Activated CD8-positive, alpha-beta T cell treated with anti-CD3 and anti-CD28 coated beads for 36 hours (primary cell): ENCODE results near the gene OCRL. TPM values are rescaled to one million over a fixed set of nuclear protein-coding genes. Genes with fewer than 3 reads are reported as not detected.
"Not testable (repeated sequence)": the region's sequence is repeated elsewhere in the genome, so short reads cannot be mapped to it uniquely, and the experiment has no call there.

Experiments used
- ATAC-seq: fragments of 200-7000 bp; cut with Tn5 transposase; one replicate; pipeline ENCODE4 v1.10.0; 2021; ENCODE audit warnings: mild to moderate bottlenecking, moderate library complexity
- CTCF ChIA-PET: fragments of 350-600 bp; sonication (Branson Sonifier 250); formaldehyde crosslinking; loops from one replicate; lab custom pipeline; 2021; ENCODE audit warnings: antibody characterized with exemption; lab: Charles Lee
- POLR2A ChIA-PET: fragments of 350-600 bp; sonication (Branson Sonifier 250); formaldehyde crosslinking; loops from one replicate; lab custom pipeline; 2021; ENCODE audit warnings: antibody characterized with exemption; lab: Charles Lee
- DNase-seq: peaks from one replicate; pipeline ENCODE4 v3.0.0-alpha.2; 2020
- H3K27ac Mint-ChIP-seq: one replicate; pipeline ENCODE4 v1.8.0; 2021; ENCODE audit warnings: mild to moderate bottlenecking, mixed read lengths
- H3K27me3 Mint-ChIP-seq: one replicate; pipeline ENCODE4 v1.8.0; 2021; ENCODE audit warnings: mixed read lengths
- H3K36me3 Mint-ChIP-seq: one replicate; pipeline ENCODE4 v1.8.0; 2021; ENCODE audit warnings: low read depth, mixed read lengths
- H3K4me1 Mint-ChIP-seq: one replicate; pipeline ENCODE4 v1.8.0; 2021; ENCODE audit warnings: low read depth, mixed read lengths
- H3K4me3 Mint-ChIP-seq: one replicate; pipeline ENCODE4 v1.8.0; 2021; ENCODE audit warnings: mild to moderate bottlenecking, moderate library complexity, mixed read lengths
- H3K9me3 Mint-ChIP-seq: one replicate; pipeline ENCODE4 v1.8.0; 2021; ENCODE audit warnings: mixed read lengths
- intact Hi-C: fragments of 100-400 bp; cut with micrococcal nuclease; formaldehyde crosslinking; loops from one replicate; pipeline ENCODE4 v1.10.0; 2022
- total RNA-seq, 2 experiments: library from RNA; stranded (reverse); gene quantifications; one replicate each; pipeline ENCODE4 v1.2.3, GENCODE V29; 2021
- TF ChIP-seq, protein P1 (sequence below): fragments of 200-600 bp; IDR thresholded peaks from one replicate; pipeline ENCODE4 v1.8.0; 2022; ENCODE audit warnings: antibody characterized with exemption, mild to moderate bottlenecking

The OCRL gene
- total RNA-seq, 2 experiments from 2014 or later: 2.0 to 2.2 TPM

DNA sequence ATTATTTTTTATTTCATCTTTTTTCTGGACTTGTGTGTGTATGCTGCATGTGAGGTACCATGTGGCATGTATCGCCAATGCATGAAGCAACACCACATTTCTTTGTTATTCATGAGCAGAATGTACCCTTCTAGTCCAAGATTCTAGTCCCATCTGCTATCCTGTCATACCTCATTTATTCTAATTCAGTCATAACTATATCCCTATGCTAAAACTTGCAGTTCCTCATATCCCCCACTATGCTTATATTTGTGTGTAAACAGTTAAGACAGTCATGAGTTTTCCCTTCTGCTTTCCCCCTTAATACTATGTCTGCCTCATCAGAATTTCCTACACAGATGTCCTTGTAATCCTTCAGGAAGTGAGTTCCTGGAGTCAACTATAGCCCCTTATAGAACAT, 19.7 kb downstream of the OCRL start:
- DNase-seq (no peak), ATAC-seq (no peak)
- Mint-ChIP-seq H3K36me3 (peaks cover 12% of the 10 kb centered on the region), H3K9me3 (no peaks in the 10 kb centered on the region), H3K4me1 (no peaks in the 10 kb centered on the region), H3K4me3 (no peak overlapping the region), H3K27me3 (no peaks in the 10 kb centered on the region), H3K27ac (no peak overlapping the region)
- TF ChIP-seq, protein P1, sequence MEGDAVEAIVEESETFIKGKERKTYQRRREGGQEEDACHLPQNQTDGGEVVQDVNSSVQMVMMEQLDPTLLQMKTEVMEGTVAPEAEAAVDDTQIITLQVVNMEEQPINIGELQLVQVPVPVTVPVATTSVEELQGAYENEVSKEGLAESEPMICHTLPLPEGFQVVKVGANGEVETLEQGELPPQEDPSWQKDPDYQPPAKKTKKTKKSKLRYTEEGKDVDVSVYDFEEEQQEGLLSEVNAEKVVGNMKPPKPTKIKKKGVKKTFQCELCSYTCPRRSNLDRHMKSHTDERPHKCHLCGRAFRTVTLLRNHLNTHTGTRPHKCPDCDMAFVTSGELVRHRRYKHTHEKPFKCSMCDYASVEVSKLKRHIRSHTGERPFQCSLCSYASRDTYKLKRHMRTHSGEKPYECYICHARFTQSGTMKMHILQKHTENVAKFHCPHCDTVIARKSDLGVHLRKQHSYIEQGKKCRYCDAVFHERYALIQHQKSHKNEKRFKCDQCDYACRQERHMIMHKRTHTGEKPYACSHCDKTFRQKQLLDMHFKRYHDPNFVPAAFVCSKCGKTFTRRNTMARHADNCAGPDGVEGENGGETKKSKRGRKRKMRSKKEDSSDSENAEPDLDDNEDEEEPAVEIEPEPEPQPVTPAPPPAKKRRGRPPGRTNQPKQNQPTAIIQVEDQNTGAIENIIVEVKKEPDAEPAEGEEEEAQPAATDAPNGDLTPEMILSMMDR: no peak
- intact Hi-C loops: no loop called here
- CTCF ChIA-PET: no interaction called here
- POLR2A ChIA-PET: no interaction called here

- intact Hi-C loops: no loop called here
- Mint-ChIP-seq H3K9me3 (no peaks in the 10 kb centered on the region), H3K36me3 (peaks cover 17% of the 10 kb centered on the region), H3K4me1 (peaks cover 10% of the 10 kb centered on the region), H3K27me3 (no peaks in the 10 kb centered on the region), H3K4me3 (no peak overlapping the region), H3K27ac (no peak overlapping the region)
- ChIA-PET CTCF (no interaction called here), POLR2A (no interaction called here)
- TF ChIP-seq, protein P1: no peak
- ATAC-seq (no peak), DNase-seq (no peak)
Observed at GRCh38 chrX:129561453-129561852, 21.4 kb downstream of the OCRL start.

DNA sequence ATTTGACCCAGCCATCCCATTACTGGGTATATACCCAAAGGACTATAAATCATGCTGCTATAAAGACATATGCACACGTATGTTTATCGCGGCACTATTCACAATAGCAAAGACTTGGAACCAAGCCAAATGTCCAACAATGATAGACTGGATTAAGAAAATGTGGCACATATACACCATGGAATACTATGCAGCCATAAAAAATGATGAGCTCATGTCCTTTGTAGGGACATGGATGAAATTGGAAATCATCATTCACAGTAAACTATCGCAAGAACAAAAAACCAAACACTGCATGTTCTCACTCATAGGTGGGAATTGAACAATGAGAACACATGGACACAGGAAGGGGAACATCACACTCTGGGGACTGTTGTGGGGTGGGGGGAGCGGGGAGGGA, 24.3 kb downstream of the OCRL start:
- intact Hi-C loops, H3K27ac Mint-ChIP-seq, POLR2A ChIA-PET, H3K27me3 Mint-ChIP-seq, H3K4me3 Mint-ChIP-seq, H3K4me1 Mint-ChIP-seq, CTCF ChIA-PET, H3K9me3 Mint-ChIP-seq, DNase-seq, ATAC-seq: not testable (repeated sequence)
- peaks cover 17% of the 10 kb centered on the region for H3K36me3 Mint-ChIP-seq

DNA sequence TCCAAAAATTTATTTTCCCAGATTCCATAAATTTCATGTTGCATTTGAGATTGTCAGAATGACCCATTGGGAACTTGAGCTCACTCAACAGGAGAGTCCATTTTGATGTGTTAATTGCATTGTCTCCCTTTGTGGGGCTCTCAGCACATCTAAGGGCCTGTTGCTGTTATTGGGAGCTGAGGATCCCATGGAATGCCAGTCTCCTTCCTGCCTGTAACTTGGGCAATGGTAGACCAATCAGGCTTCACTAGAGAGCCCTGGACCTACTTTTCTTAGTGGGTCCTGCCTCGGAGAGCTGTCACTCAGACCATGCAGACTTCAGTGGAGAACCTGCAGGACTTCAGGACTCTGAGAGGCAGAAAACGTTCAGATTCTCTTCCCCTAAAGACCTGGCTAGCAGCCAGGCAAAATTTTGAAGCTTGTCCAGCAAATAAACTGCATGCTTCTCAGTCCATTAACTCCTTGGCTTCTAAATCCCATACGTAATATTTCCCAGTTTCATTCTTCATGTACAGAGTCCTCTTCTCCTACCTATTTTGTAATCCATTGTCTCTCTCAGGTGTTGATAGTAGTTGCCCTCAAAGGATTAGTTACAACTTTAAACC, 25.1 kb downstream of the OCRL start:
- POLR2A ChIA-PET: no interaction called here
- no peak for DNase-seq
- TF ChIP-seq, protein P1: no peak
- Mint-ChIP-seq H3K4me3 (no peak overlapping the region), H3K36me3 (peaks cover 16% of the 10 kb centered on the region), H3K9me3 (no peaks in the 10 kb centered on the region), H3K4me1 (peaks cover 10% of the 10 kb centered on the region), H3K27ac (no peak overlapping the region), H3K27me3 (no peaks in the 10 kb centered on the region)
- CTCF ChIA-PET: no interaction called here
- no peak for ATAC-seq
- intact Hi-C loops: no loop called here

GRCh38 chrX:129566073-129566472, 26.0 kb downstream of the OCRL start:
- H3K27ac Mint-ChIP-seq: no peak overlapping the region
- H3K4me1 Mint-ChIP-seq: peaks cover 10% of the 10 kb centered on the region

More at GRCh38 chrX:129566073-129566472, 26.0 kb downstream of the OCRL start:
- no peak for DNase-seq
- ATAC-seq: no peak
- Mint-ChIP-seq H3K27me3 (no peaks in the 10 kb centered on the region), H3K4me3 (no peak overlapping the region), H3K36me3 (peaks cover 17% of the 10 kb centered on the region), H3K9me3 (no peaks in the 10 kb centered on the region)
- CTCF ChIA-PET: no interaction called here
- TF ChIP-seq, protein P1: no peak
- intact Hi-C loops: no loop called here
- POLR2A ChIA-PET: no interaction called here
